Medulla oblongata (tissue), 1 donor: ENCODE measurements around the gene RABGEF1.
"Not testable (repeated sequence)": the region's sequence is repeated elsewhere in the genome, so short reads cannot be mapped to it uniquely, and the experiment has no call there.

Experiments used
- DNase-seq: peaks from one replicate; pipeline ENCODE4 v3.0.0-alpha.2; 2015; ENCODE audit errors: extremely low spot score

Gene RABGEF1

DNA sequence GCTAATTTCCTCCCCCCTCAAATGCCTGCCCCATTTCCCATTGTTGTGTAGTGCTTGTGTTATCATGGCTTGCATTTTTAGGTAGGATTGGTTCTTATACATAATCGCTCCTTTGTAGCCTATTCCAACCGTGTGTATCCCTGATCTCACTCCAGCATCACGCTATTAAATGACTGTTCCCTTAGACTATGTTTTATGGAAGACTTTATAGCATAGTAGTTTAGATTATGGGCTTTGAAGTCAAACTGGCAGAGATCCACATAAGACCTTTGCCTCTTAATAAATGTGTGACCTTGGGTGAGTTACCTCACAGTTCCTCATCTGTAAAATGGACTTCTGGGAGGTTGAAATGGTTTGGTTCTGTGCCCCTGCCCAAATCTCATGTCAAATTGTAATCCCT, 5.4 kb upstream of the RABGEF1 start:
- no peak for DNase-seq

GRCh38 chr7:66735850-66736249, 4.7 kb upstream of the RABGEF1 start:
- no peak for DNase-seq

DNA sequence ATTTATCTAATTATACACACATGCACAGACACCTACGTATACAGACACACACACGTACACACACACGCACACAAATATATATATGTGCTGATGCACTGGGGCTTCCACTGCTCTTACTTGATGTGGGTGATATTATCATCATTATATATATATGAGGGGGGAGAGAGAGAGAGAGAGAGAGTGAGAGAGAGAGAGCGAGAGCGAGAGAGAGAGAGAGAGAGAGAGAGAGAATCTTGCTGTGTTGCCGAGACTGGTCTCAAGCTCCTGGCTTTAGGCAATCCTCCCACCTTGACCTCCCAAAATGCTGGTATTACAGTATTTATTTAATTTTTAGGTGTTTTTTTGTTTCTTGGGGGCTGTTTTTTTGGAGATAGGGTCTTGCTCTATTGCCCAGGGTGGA, 3.6 kb upstream of the RABGEF1 start:
- DNase-seq: no peak

DNA sequence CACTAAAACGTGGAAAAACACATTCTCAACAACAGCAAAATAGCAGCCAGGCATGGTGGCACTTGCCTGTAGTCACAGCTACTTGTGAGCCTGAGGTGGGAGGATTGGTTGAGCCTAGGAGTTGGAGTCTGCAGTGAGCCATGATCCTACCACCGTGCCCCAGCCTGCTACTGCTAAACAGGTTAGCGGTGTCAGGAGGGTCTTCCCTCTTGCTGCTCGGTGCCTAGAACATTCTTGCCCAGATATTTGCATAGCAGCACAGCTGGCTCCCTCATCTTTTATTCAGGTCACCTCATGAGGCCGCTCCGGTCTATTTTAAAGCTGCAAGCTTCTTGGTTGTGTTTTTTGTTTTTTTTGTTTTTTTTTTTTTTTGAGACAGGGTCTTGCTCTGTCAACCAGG, 2.9 kb upstream of the RABGEF1 start:
- no peak for DNase-seq

DNA sequence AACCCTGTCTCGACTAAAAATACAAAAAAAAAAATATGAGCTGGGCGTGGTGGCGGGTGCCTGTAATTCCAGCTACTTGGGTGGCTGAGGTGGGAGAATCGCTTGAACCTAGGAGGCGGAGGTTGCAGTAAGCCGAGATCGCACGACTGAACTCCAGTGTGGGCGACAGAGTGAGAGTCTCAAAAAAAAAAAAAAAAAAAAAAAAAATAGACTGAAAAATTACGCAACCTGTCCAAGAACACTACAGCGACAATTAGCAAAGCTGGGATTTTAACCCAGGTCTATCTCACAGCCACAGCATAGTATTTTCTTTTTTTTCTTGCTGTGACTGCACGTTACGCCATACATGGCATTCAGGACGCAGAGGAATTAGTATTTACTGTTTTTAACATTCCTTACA, 1.1 kb upstream of the RABGEF1 start:
- no peak for DNase-seq

DNA sequence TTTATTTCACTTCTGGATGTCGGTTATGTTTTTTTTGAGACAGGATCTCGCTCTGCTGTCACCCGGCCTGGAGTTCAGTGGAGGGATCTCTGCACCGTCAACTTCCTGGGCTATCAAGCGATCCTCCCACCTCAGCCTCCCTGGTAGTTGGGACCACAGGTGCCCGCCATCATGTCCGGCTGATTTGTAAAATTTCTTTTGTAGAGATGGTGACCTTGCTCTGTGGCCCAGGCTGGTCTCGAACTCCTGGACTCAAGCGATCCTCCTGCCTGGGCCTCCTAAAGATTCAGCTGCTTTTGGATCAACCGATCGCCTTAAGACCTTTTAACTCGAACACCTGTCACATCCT, 606 bp upstream of the RABGEF1 start:
- DNase-seq: peak; percentile 9

DNA sequence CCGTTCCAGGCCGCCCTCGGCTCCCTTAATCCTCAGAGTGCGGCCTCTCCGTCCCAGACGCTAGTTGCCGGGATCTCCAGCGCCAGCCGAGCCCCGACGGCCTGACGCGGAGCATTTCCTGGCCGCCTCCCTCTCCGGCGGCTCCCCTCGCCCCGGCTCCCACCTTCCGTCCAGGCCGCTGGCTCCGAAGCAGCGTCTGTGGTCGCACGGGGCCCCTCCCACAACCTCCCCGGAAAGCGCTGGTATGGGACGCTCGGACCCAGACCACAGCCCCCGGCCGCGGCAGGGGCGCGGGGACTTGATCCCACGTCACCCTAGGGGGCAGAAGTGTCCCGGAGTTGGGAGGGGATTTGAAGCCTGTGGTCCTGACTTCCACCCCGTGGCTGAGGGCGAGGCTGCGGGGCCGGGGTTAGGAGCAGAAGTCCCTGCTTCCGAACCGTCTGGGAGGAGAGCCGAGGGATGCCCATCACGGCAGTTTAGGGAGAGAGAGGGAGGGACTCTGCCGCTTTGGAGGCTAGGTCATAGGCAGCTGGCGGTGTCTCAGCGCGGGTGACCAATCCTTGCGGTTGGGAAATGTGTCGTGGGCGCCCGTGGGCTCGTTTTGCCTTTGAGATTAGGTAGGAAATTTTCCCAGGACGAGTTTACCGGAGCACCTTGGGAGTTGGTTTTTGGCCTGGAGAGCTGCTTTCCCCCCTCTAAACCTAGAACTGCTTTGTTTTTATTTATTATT, 612 bp downstream of the RABGEF1 start:
- peak; percentile 50 for DNase-seq

DNA sequence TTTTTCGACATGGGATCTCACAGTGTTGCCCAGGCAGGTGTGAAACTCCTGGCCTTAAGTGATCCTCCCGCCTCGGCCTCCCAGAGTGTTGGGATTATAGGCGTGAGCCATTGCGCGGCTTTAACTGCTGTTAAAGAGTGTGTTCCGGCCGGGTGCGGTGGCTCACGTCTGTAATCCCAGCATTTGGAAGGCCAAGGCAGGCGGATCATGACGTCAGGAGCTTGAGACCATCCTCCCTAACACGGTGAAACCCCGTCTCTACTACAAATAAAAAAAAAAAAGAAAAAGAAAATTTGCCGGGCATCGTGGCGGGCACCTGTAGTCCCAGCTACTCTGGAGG, 1.1 kb downstream of the RABGEF1 start:
- DNase-seq: no peak

GRCh38 chr7:66742298-66742697, 1.8 kb downstream of the RABGEF1 start:
- DNase-seq: not testable (repeated sequence)

DNA sequence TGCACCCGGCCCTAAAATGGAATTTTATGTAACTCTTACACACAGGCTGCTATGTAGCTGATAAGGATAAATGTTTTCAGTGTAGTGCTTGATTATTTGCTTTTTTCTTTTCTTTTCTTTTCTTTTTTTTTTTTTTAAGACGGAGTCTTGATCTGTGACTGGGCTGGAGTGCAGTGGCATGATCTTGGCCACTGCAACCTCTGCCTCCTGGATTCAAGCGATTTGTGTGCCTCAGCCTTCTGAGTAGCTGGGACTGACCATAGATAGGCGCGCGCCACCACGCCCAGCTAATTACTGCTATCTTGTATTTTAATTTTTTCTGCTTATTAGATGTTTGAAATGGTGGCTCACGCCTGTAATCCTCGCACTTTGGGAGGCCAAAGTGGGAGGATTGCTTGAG, 3.4 kb downstream of the RABGEF1 start:
- no peak for DNase-seq

- DNase-seq: no peak
These were observed 6.9 kb downstream of the RABGEF1 start for GRCh38 chr7:66747385-66747784.

DNA sequence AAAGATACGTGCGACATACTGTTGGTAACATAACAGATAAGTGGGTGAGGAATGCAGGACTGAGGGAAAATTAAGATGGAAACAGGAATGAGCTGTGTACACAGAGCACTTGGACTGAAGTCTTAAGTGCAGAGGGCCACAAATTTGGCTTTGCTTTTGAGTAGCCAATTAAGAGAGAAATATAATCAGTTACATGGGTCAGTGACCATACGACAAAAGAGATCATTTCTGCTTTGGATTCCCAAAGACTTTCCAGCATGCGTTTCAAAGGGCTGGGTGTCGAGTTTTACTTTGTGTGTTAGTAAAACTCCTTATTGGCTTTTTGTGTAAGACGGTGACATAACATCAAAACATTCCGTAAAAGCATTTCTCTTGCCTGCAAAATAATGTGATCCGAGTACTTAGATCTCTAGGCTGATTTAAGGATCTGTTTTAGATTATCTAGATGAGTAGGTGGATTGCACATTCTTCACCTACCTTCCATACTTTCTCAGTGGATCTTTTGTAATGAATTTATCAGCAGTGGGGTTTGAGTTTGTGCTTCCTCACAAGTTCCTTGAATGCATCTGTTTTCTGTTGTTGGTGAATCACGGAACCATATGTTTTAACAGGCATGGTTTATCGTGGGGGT, 7.5 kb downstream of the RABGEF1 start:
- DNase-seq: no peak

GRCh38 chr7:66748791-66749190, 8.3 kb downstream of the RABGEF1 start:
- DNase-seq: no peak

DNA sequence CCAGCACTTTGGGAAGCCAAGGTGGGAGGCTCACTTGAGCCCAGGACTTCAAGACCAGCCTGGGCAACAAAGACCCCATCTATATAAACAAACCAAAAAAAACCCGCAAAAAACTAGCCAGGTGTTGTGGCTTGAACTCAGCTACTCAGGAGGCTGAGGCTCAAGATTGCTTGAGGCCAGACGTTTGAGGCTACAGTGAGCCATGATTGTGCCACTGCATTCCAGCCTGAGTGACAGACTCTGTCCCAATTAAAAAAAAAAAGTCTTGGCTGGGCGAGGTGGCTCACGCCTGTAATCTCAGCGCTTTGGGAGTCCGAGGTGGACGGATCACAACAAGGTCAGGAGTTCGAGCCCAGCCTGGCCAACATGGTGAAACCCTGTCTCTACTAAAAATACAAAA, 11.4 kb downstream of the RABGEF1 start:
- no peak for DNase-seq

- no peak for DNase-seq
These were observed 14.0 kb downstream of the RABGEF1 start for GRCh38 chr7:66754541-66754940.

DNA sequence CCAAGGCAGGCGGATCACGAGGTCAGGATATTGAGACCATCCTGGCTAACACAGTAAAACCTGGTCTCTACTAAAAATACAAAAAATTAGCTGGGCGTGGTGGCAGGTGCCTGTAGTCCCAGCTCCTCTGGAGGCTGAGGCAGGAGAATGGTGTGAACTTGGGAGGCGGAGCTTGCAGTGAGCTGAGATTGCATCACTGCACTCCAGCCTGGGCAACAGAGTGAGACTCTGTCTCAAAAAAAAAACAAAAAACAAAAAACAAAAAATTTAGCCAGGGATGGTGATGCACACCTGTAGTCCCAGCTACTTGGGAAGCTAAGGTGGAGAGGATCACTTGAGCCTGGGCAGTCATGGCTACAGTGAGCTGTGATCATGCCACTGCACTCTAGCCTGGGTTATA, 14.5 kb downstream of the RABGEF1 start:
- not testable (repeated sequence) for DNase-seq

- not testable (repeated sequence) for DNase-seq
These were observed 15.7 kb downstream of the RABGEF1 start for GRCh38 chr7:66756227-66756626.

- DNase-seq: no peak
These were observed 16.4 kb downstream of the RABGEF1 start for GRCh38 chr7:66756889-66757288.

DNA sequence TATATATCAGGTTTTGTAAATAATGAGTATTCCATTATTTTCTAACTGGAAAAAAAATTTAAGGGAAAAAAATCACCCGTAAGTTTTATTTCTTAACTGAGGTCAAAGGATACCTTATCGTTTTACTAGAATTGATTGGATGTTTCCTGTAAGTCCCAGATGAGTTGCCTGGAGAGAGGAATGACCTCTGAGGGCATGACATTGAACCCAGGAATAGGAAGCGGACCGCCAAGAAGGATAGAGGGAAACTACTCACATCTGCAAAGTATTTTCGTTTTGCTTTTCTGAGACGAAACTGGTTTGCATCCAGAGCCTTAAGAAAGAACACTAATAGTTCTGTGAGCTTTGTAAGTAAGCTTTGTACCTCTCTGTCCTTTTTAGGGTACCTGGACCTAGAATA, 17.4 kb downstream of the RABGEF1 start:
- no peak for DNase-seq

GRCh38 chr7:66758950-66759628, 18.6 kb downstream of the RABGEF1 start:
- no peak for DNase-seq

DNA sequence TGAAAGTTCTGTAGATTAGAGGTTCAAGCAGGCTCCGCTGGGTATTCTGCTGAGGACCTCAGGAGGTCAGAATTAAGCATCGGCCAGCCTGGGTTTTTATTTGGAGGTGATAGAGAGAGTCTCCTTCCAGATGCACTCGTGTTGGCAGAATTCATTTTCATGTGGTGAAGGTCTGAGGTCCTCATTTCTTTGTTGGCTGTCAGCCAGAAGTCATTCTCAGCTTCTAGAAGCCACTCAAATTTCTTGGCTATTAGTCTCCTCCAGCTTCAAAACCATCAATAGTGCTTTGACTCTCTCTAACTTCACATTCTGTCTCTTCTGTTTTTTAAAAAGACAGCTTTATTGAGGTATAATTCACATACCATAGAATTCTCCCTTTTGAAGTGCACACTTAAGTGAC, 22.6 kb downstream of the RABGEF1 start:
- DNase-seq: not testable (repeated sequence)

DNA sequence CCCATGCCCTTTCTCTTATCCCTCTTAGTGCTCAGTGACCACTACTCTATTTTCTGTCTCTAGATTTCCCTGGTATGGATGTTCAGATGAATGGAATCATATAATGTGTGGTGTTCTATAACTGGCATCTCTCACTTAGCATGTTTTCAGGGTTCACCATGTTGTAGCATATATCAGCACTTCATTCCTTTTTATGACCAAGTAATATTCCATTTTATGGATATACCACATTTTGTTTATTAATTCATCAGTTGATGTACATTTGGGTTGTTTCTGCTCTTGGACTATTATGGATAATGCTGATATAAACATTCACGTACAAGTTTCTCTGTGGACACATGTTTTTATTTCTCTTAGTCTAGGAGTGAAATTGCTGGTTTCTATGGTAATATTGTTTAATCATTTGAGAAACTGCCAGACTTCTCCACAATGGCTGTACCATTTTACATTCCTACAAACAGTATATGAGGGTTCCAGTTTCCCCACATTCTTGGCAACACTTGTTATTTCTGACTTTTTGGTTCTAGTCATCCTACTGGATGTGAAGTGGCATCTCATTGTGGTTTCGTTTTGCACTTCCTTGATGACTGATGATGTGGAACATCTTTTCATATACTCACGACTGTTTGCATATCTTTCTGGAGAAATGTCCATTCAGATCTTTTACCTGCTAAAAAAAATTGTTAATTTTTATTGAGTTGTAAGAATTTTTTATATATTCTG, 23.3 kb downstream of the RABGEF1 start:
- not testable (repeated sequence) for DNase-seq

GRCh38 chr7:66764905-66765304, 24.4 kb downstream of the RABGEF1 start:
- not testable (repeated sequence) for DNase-seq
